GM18870 (cell line): ENCODE results near the gene ERGIC3.

Experiments
- ATAC-seq: cut with Tn5 transposase; IDR thresholded peaks from one replicate; pipeline ENCODE4 v1.9.1; 2021; ENCODE audit warnings: moderate library complexity; ENCODE audit not compliant: unreplicated experiment

Gene ERGIC3

DNA sequence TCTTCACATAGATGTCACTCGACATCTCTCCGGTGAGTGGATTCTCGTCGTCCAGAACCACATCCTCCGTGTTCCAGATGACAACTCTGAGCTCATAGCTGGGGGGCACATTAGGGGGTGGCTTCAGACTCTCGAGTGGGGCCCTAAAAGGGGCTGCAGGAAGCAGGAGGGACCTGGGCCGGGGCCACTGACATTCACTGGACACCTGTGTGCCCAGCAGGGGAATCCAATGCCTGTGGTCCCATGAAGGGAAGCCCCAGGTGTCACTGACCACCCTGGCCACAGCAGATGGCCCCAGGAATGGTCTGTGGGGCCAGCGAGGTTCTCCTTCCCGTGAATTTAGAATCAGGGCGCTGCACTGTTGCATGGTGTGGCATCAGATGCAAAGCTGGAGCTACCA lies 18.7 kb downstream of the ERGIC3 start:
- ATAC-seq, result no peak

- ATAC-seq, result no peak
These were observed 19.4 kb downstream of the ERGIC3 start for GRCh38 chr20:35561268-35561667.

GRCh38 chr20:35561671-35562070 lies 19.8 kb downstream of the ERGIC3 start:
- ATAC-seq, result no peak

DNA sequence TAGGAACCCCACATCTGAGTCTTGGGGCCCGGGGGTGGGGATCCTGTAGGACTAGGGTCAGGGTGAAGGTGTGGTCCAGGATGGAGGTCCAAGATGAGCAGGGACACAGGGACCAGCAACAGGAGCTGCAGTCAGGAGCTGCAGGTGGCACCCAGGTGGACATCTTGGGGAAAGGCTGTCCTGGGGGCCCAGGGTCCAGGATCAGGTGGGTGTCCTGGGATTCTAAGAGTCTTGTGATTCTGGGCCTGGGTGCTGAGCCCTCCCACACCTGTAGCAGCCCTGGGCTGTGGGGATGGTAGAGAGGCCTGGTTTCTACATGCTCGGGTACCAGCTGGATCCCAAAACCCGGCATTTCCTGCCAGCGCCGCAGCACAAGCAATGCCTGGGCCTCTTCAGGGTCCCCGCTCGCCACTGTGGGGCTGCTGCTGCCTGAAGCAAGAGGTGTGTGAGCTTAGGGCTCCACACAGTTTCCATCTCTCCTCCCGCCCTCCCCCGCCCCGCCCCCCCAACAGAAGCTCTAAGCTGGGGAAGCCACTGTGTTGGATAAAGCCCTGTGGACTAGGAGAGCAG lies 20.7 kb downstream of the ERGIC3 start:
- ATAC-seq, result no peak

DNA sequence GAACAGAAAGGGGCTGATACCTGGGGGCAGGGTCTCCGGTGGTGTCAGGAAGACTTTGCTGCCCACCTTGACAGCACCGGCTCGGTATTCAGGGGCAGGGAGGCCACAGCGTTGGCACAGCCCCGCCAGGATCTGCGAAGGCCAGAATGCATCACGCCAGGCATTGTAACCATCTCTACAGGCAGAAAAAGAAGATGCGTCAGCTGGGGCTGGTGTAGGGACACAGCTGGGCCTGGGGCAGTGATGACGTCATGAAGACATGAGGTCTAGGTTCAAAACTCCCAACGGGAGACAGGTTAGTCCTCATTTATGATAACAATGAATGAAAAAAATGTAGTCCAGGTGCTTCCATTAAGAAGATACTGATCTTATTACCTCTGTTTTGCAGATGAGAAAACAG lies 22.0 kb downstream of the ERGIC3 start:
- no peak for ATAC-seq

DNA sequence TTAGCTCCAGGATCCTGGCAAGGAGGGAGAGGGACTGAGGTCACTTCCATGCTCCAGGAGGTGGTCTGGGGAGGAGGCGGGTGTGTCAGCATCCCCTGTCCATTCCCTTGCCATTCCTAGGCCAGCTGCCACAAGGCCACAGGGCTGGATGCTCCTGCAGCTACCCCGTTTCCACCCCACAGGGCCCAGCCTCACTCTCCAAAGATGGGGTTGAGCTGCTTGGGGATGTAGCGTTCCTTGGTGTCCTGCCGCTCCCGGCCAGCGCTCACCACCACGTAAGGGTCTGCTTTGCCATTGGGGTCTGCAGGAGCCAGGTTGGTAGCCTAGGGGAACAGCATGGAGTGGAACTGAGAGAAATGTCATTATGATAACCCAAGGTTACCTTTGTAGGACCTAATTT lies 23.0 kb downstream of the ERGIC3 start:
- ATAC-seq, result no peak

DNA sequence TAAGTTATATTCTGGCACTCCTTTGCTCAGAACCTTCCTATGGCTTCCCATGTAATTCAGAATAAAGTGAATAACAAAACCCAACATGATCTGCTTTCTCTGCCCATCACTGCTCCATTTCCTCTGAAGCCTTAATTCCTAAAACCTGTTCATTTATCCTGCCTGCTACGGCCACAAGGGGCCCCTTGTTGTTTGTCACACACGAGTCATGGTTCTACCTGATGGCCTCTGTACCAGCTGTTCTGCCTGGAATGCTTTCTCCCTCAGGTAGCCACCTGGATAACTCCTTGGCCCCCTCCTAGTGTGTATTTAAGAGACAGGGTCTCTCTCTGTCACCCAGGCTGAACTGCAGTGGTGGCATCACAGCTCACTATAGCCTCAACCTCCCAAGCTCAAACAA lies 26.8 kb downstream of the ERGIC3 start:
- ATAC-seq, result no peak

- ATAC-seq, result no peak
These were observed 29.7 kb downstream of the ERGIC3 start for GRCh38 chr20:35571555-35571954.

DNA sequence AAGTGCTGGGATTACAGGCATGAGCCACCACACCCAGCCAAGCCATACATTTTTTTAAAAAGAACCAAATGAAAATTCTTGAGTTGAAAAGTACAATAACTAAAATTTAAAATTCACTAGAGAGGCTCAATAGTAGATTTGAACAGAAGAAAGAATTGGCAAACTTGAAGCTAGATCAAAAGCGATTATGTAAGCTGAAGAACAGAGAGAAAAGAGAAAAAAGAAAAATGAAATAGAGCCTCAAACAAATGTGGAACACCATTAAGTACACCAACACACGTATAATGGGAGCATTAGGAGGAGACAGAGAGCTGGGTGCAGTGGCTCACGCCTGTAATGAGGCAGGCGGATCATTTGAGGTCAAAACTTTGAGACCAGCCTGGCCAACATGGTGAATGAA lies 31.0 kb downstream of the ERGIC3 start:
- no peak for ATAC-seq

- ATAC-seq, result no peak
These were observed 34.1 kb downstream of the ERGIC3 start for GRCh38 chr20:35575958-35576357.

- ATAC-seq, result no peak
These were observed 34.9 kb downstream of the ERGIC3 start for GRCh38 chr20:35576816-35577215.

DNA sequence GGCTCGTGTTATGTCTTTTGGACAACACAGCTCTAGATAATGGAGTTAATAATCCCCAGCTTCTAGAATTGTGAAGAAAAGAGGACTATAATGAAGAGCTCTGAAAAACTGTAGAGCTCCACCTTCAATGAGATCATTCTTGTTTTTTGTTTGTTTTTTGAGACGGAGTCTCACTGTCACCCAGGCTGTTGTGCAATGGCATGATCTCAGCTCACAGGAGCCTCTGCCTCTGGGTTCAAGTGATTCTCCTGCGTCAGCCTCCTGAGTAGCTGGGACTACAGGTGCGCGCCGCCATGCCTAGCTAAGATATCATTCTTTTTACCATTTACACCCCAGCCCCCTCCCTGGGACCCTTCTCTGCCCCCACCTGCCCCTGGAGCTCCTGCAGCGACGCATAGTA lies 36.6 kb downstream of the ERGIC3 start:
- ATAC-seq, result no peak

DNA sequence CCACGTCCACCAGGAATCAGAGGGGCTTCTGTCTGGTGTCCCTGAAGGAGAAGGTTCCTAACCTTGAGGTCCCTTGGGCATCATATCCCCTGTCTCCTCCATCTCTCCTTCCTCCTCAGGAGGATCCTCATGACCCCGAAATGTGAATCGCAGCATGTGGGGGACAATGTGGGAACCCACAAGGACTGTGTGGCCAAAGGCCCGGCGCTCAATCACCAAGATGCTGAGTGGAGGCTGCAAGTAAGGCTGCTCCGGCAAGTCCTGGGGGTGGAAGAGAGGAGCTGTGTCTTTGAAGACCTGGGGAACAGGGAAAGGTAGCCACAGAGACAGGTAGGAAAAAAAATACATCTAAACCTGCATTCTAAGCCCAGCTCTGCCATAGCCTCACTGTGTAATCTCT lies 37.3 kb downstream of the ERGIC3 start:
- no peak for ATAC-seq

- ATAC-seq, result no peak
These were observed 40.3 kb downstream of the ERGIC3 start for GRCh38 chr20:35582131-35582530.

- no peak for ATAC-seq
These were observed 41.0 kb downstream of the ERGIC3 start for GRCh38 chr20:35582741-35583404.

GRCh38 chr20:35583636-35584560 lies 42.0 kb downstream of the ERGIC3 start:
- no peak for ATAC-seq

- no peak for ATAC-seq
These were observed 45.0 kb downstream of the ERGIC3 start for GRCh38 chr20:35586751-35587425.

GRCh38 chr20:35587436-35587835 lies 45.6 kb downstream of the ERGIC3 start:
- ATAC-seq, result no peak

- no peak for ATAC-seq
These were observed 46.5 kb downstream of the ERGIC3 start for GRCh38 chr20:35588397-35588796.

DNA sequence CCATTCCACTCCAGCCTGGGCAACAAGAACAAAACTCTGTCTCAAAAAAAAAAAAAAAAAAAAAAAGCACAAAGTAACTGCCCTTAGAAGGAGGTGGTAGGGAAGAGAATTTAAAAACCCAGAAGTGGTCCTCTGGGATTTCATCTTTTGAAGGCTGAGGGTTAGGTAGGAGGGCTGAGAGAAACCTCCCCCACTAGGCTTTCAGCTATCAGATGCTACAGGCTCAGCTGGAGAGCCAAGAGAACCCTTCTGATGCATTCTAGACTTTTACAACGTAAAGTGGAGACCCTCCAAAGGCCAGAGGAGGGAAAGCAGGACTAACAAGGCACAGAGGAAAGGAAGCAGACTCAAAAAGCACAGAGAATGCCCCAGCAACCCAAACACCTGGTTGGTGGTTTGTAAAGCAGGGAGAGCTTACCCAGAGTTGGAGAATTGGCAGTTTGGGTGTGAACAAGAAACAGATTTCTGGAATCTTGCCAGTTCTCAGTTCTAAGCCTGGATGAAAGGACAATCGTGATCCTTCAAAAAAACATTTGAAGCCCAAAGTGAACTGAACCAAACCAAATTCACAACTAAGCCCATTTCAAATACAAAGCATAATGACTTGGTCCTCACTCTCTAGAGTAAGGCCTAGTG lies 50.6 kb downstream of the ERGIC3 start:
- ATAC-seq, result no peak

GRCh38 chr20:35595456-35595855 lies 53.6 kb downstream of the ERGIC3 start:
- ATAC-seq, result no peak
